EH (cell line): ENCODE measurements around the gene ST6GAL1.
A peak's percentile ranks its signal among the peaks of the same experiment; 100 is the strongest.

Source experiments
- DNase-seq: peaks from one replicate; pipeline ENCODE4 v3.0.0-alpha.2; 2015; ENCODE audit warnings: low read depth

The ST6GAL1 gene

DNA sequence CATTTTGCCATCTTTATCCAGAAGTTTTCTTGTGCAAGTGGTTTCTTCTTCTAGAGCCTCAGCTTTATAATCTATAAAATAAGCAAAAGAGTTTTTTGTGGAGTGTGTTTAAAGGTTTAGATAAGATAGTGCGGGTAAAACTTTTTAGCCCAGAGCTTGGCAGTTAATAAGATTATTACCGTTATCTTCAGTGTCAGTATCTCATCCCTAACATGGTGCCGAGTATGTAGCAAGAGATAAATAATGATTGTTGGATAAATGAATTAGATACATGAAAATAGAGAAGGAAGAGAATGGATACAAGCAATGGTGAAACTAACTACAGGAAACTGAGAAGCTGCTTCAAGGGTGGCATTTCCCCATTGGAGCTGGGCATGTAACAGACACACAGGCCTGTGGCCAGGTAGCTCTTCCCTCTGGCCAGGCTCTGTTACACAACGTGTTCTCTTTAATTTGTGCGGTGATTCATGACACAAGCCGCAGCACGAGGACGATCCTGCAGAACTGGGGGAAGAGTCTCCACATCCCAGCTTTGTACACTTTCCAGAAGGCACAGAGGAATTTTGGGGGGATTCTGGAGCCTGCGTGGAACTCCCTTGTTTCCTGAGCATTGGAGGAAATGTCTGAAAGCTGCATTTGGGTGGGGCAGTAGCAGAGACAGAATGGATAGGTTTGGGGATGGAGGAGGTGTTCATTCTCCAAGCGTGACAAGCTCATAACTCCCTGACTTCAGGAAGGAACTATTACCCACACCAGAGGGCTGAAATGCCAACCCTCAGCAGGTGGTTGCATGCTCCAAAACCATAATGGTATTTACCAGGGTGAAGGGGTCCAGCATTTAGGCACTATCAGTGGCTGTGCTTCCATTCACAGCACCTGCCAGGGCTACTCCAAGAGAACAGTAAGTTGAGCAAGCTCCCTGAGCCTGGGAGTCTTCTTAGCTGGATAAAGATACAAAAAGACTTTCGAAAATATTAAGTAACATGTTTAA is 14.2 kb upstream of the ST6GAL1 start:
- DNase-seq = no peak

DNA sequence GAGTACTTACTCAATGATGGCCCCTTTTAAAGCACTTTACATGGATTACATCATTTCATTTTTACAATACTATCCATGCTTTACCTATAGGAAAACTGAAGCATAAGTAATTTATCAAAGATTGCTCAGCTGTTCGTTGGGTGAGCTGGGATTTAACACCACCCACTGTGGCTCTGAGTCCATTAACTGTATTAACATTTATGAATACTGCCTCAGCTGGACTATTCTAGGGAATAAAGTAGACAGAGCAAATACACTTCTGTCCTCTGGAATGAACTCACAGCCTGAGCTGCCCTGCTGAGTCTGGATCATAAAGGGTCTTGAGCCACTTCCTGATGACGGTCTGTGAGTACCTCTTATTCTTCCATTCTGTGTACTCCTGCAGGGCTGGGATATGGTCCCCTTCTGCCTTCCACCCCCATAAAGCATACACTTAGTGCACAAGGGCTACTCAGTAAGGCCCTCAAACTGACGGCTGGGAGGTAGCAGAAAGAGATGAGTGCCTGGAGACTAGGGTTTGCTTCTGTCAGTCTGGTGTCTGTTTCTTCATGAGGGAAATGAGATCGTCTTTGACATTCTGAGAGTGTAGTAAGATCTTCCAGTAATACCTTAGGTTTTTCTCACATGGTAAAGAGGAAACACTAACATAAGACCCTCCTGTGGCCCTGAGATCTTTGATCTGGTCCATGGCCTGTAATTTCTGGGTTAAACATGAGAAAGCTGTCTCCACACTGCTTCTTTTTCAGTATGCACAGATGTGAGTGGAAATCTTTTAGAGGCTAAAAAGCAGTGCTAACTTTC is 12.6 kb upstream of the ST6GAL1 start:
- DNase-seq = no peak

GRCh38 chr3:186920301-186920700 is 10.0 kb upstream of the ST6GAL1 start:
- no peak for DNase-seq

DNA sequence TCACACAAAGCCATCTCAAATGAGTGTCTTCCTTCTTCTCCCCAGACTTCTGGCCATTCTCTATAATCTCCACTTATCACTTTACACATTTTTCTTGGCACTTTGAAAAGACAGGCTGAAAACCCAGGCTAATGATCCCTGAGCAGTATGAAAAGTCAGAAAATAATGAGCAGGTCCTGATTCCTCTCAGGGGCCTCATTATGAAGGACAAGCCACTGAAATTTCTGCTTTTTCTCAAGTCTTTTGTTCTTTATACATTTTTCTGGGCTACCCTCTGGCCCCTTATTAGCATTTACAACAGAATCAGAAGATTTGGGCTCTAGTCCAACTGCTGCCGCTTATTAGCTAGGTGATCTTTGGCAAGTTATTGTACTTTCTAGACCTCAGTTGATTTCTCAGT is 9.5 kb upstream of the ST6GAL1 start:
- DNase-seq = no peak

GRCh38 chr3:186921578-186921977 is 8.7 kb upstream of the ST6GAL1 start:
- DNase-seq = no peak

DNA sequence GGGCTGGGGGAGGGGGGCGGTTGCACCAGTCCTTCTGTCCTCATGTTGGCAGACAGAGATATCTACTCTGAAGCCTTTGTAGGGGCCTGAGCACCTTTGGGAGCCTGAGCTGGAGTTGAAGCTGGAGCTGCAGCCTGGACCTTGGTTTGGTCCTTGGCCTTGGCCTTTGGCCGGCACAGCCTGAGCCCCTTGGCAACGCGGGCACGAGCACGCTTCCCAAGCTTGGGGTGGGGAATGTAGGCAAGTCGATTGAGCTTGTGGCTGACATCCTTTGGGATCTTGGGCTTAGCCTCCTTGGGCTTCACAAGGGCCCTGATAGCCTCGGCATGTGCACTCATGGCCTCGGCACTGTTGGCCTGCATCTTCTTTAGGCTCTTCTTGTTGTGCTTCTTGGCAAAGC is 8.1 kb upstream of the ST6GAL1 start:
- no peak for DNase-seq

DNA sequence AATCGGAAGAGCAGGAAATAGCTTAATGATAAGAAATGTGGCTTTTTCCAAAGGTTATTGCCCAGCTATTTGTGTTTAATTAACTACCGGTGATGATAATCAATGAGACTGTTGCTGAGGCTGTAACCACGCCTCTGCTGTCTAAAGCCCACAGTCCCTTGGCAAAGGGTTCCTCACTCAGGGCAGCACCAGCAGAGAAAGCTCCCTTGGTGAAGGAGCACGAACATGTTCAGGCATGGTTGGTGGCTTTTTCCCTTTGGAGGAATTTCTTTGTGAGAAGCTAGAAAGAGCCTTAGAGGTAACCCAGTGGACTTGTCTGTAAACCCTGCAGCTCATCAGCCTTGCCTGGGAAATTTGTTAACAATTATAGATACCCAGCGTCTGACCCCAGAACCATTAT is 7.5 kb upstream of the ST6GAL1 start:
- no peak for DNase-seq

DNA sequence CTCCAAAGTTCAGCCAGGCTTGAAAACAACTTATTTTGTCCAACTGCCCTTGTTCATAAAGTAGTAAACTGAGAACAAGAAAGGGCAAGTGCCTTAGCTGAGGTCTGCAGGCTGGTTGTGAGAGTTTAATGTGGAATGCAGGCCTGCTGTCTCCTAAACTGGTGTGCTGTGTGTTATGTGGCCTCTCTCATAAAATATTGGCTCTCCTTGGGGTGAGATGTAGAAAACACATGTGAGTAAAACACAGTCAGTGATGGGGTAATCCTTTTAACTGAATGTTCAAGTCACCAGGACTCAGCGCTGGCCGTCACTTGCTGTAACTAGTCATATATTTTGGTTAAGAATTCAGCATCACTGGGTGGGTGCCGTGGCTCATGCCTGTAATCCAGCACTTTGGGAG is 7.1 kb upstream of the ST6GAL1 start:
- DNase-seq = no peak

- no peak for DNase-seq
These were observed 4.5 kb upstream of the ST6GAL1 start for GRCh38 chr3:186925826-186926225.

- DNase-seq = no peak
These were observed 1.1 kb upstream of the ST6GAL1 start for GRCh38 chr3:186929186-186929585.

GRCh38 chr3:186929685-186930084 is 641 bp upstream of the ST6GAL1 start:
- no peak for DNase-seq

- peak; percentile 41 for DNase-seq
These were observed 560 bp downstream of the ST6GAL1 start for GRCh38 chr3:186930641-186931531.

GRCh38 chr3:186931532-186932280 is 1.4 kb downstream of the ST6GAL1 start:
- peak; percentile 59 for DNase-seq

DNA sequence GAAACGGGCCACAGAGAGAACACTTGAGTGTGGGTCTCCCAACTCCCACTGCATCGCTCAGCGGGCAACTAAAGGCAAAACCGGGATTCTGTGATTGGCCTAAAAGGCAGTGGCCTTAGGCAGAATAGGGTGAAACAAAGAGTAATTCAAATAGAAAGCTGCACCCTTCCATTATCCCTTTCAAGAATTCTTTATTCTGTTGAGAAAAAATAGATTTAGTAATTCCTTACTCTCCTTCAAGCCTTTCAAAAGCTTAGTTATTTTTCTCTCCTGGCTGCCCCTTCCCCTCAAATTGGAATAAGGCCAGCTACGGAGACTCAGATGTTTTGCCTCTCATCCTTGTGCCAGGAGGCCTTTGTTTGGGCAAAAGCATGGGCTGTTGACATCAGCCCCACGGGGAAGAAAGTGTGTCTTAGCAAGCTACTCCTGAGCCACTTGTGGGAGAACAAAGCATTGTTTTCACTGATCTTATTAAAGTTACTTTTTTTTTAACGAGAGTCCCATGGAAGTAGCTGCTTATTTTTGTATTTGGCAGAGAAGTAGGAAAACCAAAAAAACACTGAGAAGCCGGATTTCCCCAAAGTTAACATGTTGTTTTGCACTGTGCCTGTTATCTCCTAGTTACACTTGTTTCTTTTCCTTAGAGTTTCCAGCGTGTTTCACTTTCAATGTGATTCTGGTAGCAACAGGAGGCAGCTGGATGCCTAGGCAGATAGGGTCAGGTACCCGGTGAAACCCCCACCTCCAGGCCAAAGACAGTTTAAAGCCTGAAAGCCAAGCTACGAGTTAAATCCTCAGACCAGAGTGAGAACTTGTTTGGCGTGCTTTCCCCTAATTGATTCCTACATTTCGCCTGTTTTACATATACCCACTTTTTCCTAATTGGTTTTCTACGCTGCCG is 2.2 kb downstream of the ST6GAL1 start:
- DNase-seq = no peak

DNA sequence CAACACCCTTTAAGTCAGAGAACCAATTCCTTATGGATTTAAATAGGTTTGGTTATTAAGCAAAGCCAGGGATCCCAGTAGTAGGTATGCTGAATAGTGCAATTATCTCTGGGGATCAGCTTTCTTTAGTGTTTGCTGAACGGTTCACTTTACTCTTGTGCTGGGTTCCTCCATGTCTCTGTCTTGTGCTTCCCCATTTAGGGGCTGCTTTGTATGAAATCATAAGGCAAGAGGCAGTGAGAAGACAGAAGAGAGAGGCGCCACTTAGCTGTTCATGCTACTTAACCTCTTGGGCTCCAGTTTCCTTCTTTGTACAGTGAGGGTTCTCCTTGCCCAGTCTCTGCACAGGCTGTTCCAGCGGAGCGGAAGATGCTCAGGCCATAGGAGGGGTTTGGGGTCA is 3.5 kb downstream of the ST6GAL1 start:
- DNase-seq = no peak

DNA sequence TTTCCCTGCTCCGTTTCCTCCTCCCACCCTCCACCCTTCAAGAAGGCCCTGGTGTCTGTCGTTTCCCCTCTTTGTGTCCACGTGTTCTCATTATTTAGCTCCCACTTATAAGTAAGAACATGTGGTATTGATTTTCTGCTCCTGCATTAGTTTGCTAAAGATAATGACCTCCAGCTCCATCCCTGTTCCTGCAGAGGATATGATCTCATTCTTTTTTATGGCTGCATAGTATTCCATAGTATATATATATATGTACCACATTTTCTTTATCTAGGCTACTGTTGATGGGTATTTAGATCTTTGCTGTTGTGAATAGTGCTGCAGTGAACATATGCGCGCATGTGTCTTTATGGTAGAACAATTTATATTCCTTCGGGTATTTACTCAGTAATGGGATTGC is 4.8 kb downstream of the ST6GAL1 start:
- DNase-seq = no peak

DNA sequence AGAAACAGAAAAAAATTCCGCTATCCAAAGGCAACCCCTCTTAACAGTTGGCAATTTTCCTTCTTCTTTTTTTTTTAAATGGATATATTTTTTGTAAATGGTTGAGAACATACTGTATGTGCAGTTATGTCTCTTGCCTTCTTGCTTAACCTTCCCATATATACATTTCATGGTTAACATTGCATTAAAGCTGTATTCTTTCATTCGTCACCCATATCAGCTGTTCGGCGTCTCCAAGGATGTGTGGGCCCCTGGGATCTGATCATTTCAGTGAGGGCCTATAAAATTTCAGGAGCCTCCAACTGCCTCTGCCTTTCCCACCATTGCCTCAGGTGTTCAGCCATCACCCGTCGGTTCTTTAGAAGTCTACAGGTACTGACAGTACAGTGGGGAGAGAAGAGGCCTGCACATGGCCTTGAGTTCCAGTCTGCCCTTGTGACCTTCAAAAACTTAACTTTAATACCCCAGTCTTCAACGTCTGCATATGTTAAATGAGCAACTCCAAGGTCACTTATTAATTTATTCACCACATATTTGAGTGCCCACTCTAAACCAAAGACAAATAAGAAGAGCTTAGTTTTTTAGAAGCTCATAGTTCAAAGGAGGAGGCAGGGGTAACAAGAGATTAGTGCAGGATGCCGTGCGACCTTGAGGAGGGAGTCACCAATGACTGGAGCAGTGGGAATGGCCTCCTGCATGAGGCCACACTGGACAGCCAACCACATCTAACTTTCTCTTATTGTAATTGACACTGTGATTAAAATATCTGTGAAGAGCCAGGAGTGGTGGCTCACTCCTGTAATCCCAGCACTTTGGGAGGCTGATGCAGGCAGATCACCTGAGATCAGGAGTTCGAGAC is 6.9 kb downstream of the ST6GAL1 start:
- DNase-seq = no peak

- peak; percentile 9 for DNase-seq
These were observed 8.4 kb downstream of the ST6GAL1 start for GRCh38 chr3:186938716-186939115.

DNA sequence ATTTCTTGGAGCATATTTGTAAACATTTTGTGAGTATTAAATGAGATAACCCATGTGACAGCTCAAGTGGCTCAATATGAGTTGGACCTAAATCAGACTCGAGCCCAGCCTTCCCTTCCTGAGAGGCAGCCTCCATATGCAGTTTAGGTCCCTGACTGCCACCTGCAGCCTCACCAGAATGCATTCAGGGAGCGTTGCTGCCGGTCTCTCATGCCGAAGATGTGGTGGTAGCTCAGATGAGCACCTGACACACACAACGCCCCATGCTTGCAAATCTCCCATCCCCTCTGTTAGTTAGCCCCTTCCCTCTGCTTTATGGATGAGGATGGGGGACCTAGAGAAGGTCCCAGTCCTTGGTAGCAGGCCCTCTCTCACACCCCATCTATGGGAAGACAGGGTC is 9.2 kb downstream of the ST6GAL1 start:
- DNase-seq = no peak
